T-helper 1 cell treated with Interleukin-12 subunit alpha and Interleukin-12 subunit beta and Interleukin-4 antibody, amounts not matched to agents 30 μg/mL and 1 μg/mL, for 36 hours (primary cell): ENCODE measurements around the gene ARAF.

ENCODE experiments used
- H3K27ac Mint-ChIP-seq: one replicate; pipeline ENCODE4 v1.8.0; 2021; ENCODE audit warnings: mild to moderate bottlenecking, mixed read lengths
- H3K27me3 Mint-ChIP-seq: one replicate; pipeline ENCODE4 v1.8.0; 2021; ENCODE audit warnings: low read depth, mixed read lengths
- H3K36me3 Mint-ChIP-seq: one replicate; pipeline ENCODE4 v1.8.0; 2021; ENCODE audit warnings: low read depth, mixed read lengths
- H3K4me1 Mint-ChIP-seq: one replicate; pipeline ENCODE4 v1.8.0; 2021; ENCODE audit warnings: low read depth, mixed read lengths
- H3K4me3 Mint-ChIP-seq: one replicate; pipeline ENCODE4 v1.8.0; 2021; ENCODE audit warnings: mild to moderate bottlenecking, moderate library complexity, mixed read lengths
- H3K9me3 Mint-ChIP-seq: one replicate; pipeline ENCODE4 v1.8.0; 2021; ENCODE audit warnings: mixed read lengths

ARAF gene

DNA sequence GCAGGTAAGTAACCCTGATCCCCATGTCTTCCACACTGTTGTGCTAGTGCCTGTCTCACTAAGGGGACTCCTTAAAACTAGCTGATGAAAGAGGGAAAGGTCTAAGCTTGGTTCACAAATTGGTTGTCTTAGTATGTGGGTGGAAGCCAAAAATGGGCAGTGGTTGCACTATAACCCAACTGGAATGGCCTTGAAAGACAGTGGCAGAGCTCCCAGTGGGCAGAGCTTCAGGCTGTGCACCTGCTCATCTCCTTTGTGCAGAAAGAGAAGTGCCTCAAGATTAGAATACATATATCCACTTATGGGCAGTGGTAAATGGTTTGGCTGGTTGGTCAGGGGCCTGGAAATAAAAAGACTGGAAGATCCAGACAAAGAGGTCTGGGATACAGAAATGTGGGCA is 51.4 kb downstream of the ARAF start:
- no peaks in the 10 kb centered on the region for H3K36me3 Mint-ChIP-seq
- H3K27me3 Mint-ChIP-seq, result peaks cover 20% of the 10 kb centered on the region
- H3K27ac Mint-ChIP-seq, result no peak overlapping the region
- H3K9me3 Mint-ChIP-seq, result no peaks in the 10 kb centered on the region
- no peak overlapping the region for H3K4me3 Mint-ChIP-seq
- peaks cover 2% of the 10 kb centered on the region for H3K4me1 Mint-ChIP-seq

DNA sequence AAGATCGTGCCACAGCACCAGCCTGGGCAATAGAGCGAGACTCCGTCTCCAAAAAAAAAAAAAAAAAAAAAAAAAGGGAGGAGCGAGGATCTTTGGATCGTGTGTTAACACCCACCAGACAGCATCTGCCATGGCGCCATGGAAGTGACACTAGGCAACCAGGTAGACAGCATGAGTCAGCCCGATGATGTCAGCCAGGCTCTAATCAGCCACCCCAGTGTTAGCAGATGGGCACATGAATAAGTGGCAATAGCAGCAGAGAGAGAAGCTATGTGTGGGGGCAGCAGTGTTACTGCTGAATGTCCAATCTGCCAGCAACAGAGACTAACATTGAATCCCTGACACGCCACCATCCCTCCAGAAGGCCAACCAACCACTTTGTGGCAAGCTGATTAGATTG is 52.1 kb downstream of the ARAF start:
- H3K9me3 Mint-ChIP-seq, result no peaks in the 10 kb centered on the region
- no peaks in the 10 kb centered on the region for H3K36me3 Mint-ChIP-seq
- H3K4me1 Mint-ChIP-seq, result peaks cover 2% of the 10 kb centered on the region
- H3K4me3 Mint-ChIP-seq, result no peak overlapping the region
- H3K27ac Mint-ChIP-seq, result no peak overlapping the region
- H3K27me3 Mint-ChIP-seq, result peaks cover 27% of the 10 kb centered on the region

DNA sequence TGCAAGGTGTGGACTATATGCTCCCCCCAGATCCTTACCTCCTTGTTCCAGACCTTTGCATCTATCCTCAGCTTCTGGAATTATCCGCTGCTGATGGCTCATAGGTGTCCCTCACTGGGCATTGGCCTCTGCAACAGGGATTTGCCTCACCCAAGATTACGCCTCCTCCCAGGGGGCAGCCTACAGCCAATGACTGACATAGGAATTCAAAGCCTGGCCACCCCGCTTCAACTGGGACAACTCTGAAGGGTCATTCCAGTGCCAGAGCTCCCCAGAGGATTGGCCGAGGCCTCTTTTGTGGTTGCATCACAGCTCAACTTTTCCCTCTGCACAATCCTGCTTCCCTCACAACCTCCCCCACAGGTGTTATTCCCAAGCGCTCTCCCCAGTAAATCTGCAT is 53.6 kb downstream of the ARAF start:
- H3K9me3 Mint-ChIP-seq, result no peaks in the 10 kb centered on the region
- H3K4me3 Mint-ChIP-seq, result no peak overlapping the region
- no peak overlapping the region for H3K27ac Mint-ChIP-seq
- no peaks in the 10 kb centered on the region for H3K36me3 Mint-ChIP-seq
- H3K4me1 Mint-ChIP-seq, result peaks cover 2% of the 10 kb centered on the region
- peaks cover 36% of the 10 kb centered on the region for H3K27me3 Mint-ChIP-seq

DNA sequence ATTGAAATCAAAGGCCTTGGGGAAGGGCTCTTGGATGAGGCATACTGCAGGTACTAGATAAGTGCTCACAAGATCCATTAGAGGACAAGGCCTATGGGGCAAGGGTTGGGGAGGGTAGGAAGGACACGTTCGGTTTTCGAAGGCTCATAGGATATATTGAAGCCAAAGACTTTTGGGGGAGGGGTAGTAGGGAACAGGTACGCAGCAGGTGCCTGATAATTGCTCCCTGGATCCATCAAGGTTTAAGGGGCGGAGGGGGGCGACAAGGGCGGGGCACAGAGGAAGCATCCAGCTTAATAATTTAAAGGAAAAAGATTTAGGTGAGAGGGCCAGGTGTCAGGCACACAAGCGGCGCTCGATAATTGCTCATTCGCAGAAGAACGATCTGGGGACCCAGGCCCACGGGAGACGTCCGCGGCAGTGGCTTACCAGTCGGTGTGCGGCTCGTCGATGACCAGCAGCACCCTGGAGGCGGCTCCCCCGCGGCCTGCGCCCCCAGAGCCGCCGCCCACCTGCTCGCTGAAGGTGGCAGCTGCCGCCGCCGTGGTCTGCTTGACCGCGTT is 58.0 kb downstream of the ARAF start:
- H3K27me3 Mint-ChIP-seq, result peaks cover 52% of the 10 kb centered on the region
- H3K27ac Mint-ChIP-seq, result no peak overlapping the region
- peaks cover 8% of the 10 kb centered on the region for H3K4me1 Mint-ChIP-seq
- H3K36me3 Mint-ChIP-seq, result peaks cover under 1% of the 10 kb centered on the region
- H3K4me3 Mint-ChIP-seq, result peak overlapping the region; percentile 78
- H3K9me3 Mint-ChIP-seq, result no peaks in the 10 kb centered on the region

DNA sequence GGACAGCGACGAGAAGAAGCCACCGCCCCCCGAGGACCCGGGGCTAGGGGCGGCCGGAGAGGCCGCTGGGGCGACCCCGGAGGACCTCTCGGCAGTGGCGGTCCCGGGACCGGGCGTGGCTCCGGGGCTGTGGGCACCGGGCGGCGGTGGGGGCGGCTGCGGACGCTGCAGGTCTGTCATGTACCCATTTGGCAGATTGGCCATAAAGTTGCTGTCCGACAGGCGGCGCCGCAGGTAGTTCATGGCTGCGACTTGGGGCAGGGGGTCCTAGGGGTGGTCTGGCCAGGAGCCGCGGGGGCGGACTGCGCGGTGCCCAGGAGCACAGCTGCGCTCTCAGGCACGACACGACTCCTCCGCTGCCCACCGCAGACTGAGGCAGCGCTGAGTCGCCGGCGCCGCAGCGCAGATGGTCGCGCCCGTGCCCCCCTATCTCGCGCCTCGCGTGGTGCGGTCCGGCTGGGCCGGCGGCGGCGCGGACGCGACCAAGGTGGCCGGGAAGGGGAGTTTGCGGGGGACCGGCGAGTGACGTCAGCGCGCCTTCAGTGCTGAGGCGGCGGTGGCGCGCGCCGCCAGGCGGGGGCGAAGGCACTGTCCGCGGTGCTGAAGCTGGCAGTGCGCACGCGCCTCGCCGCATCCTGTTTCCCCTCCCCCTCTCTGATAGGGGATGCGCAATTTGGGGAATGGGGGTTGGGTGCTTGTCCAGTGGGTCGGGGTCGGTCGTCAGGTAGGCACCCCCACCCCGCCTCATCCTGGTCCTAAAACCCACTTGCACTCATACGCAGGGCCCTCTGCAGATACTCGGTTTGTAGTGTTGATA is 58.7 kb downstream of the ARAF start, which contains the start of gene SYN1:
TSS of gene SYN1 (minus strand) at position 372 of the 817 bp plus-strand sequence. CDS start at position 243, 129 bp downstream.
- H3K4me1 Mint-ChIP-seq, result peaks cover 8% of the 10 kb centered on the region
- H3K4me3 Mint-ChIP-seq, result peak within 1 kb of the TSS; percentile 78
- H3K27me3 Mint-ChIP-seq, result peaks cover 48% of the 10 kb centered on the region
- H3K27ac Mint-ChIP-seq, result no peak within 1 kb of the TSS
- peaks cover 3% of the 10 kb centered on the region for H3K36me3 Mint-ChIP-seq
- H3K9me3 Mint-ChIP-seq, result no peaks in the 10 kb centered on the region

DNA sequence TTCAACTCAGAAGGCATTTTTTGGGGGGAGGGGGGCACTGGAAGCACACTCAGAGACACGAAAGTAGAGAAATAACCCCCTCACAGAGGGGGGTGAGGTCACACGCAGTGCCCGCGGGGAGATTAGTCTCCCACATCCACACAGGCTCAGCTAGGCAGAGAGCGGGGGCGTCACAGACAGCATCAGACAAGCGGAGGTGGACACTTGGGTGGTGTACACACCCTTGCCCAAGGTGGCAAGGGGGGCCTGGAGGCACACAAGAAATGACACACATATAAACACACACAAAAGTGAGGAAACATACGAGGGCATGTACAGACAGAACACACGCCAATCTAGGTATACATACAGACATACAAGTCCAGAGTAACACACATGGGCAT is 59.3 kb downstream of the ARAF start:
- H3K36me3 Mint-ChIP-seq, result peaks cover 3% of the 10 kb centered on the region
- no peak overlapping the region for H3K4me3 Mint-ChIP-seq
- peaks cover 48% of the 10 kb centered on the region for H3K27me3 Mint-ChIP-seq
- no peaks in the 10 kb centered on the region for H3K9me3 Mint-ChIP-seq
- H3K27ac Mint-ChIP-seq, result no peak overlapping the region
- H3K4me1 Mint-ChIP-seq, result peaks cover 10% of the 10 kb centered on the region
